ENCODE data around the gene QPCT. TPM values are rescaled to one million over a fixed set of nuclear protein-coding genes. Genes with fewer than 3 reads are reported as not detected.

QPCT gene
- total and polyA plus RNA-seq, 5 donors: 1.7 to 7.3 (median 2.5) TPM

DNA sequence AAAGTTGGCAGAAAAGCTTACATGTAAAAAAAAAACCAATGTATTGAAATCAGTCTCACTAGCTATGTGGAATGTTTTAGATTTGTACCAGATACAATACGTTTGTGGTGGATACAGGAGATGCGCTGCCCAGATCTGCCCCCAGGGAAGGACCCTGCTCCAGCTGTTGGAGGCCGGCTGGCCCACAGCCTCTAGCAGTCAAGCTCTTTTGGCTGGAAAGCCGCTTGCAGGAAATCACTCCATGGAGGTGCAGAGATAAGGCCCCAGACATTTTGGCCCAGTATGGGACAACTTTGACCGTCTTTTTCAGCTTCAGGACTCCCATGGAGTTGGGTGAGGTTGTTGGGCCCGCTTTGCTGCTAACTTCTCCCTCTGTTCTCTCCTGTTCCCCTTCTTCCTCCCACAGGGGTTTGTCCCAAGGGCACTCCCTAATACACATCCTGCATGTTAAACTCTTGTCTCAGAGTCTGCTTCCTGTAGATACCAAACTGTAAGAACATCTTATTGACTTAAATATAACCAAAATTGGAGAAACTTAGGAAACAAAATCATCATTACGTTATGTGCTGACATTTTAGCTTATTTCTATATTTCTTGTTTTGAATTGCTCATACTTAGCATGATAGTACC lies 1.7 kb upstream of the QPCT start:
- Histone ChIP-seq H3K4me3 (ENCODE audit: low read length) (no peak overlapping the region), H3K9me3 (ENCODE audit: control insufficient read depth, low read length) (no peaks in the 10 kb centered on the region), H3K27ac (ENCODE audit: low read length) (no peak overlapping the region), H3K4me1 (ENCODE audit: control insufficient read depth, insufficient read depth, low read length) (no peaks in the 10 kb centered on the region), H3K27me3 (ENCODE audit: control insufficient read depth, insufficient read depth) (no peaks in the 10 kb centered on the region)
- 50% methylated on average over 7 of the region's 7 CpGs for WGBS
- no peak for DNase-seq
- intact Hi-C loops (cut with DNase I): no loop called here
- peak; percentile 47 to 61 for ATAC-seq

DNA sequence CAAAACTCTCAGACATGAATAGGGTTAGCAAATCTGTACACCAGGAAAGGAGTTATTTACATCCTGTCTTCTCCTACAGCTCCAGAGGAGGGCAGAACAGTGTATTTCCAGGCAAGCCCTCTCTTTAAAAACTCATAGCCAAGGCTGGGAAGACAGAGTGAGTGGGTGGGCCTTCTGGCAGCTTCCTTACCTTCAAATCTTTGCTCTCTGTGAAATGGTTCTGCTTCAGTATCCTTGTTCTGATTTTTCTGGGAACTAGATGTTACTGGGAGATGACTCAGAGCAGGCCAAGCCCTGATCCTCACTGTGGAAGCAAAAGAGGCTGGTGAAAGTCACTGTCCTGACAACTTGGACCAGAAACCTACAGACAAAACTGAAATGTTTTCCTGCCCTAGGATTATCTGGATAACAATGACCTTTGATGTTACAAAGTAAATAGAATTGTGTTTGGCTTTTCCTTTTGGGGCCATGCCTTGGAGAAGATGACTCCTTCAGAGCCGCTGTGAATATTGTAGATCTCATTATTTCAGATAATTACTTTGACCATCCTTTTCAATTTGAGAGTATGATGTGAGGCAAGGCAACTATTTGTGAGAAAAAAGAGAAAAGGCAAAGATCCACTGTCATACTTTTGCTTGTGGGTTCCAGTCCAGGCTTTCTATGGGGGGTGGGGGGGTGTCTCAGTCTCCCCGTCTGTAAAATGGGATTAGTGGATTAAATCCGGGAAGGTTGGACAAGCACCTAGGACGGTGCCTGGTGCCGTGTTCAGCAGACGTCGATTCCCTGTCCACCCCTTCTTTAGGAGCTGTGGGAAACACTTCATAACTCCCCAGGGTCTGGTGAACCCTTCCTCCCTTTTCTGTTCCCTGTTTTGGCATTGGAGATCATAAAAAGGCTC lies 644 bp upstream of the QPCT start:
- intact Hi-C loops (cut with DNase I): no loop called here
- Histone ChIP-seq H3K27ac (ENCODE audit: low read length) (peak overlapping the region; percentile 3), H3K4me3 (ENCODE audit: low read length) (peak overlapping the region; percentile 50), H3K9me3 (ENCODE audit: control insufficient read depth, low read length) (no peaks in the 10 kb centered on the region), H3K4me1 (ENCODE audit: control insufficient read depth, insufficient read depth, low read length) (no peaks in the 10 kb centered on the region), H3K27me3 (ENCODE audit: control insufficient read depth, insufficient read depth) (no peaks in the 10 kb centered on the region)
- DNase-seq (peak in 1 of 3 donors; percentile 23), ATAC-seq (peak; percentile 43 to 83)
- WGBS: 62% methylated on average over 7 of the region's 7 CpGs

DNA sequence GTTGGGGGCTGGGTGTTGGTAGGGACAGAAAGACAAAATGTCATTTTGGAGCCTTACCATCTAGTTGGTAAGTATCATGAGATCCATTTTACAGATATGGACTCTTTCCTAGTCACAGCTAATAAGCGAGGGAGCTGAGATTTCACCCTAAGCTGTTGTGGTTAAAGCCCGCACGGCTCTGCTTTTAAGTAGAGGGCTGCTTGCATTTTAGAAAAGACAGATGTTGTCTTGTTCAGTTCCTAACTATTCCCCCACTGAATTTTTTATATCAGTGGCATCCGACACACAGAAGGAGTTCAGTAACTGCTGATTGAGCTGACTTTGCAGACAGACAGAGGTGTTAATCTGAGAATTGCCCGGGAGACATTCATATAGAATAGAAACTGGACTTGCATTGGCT lies 3.7 kb downstream of the QPCT start:
- no peak for DNase-seq

DNA sequence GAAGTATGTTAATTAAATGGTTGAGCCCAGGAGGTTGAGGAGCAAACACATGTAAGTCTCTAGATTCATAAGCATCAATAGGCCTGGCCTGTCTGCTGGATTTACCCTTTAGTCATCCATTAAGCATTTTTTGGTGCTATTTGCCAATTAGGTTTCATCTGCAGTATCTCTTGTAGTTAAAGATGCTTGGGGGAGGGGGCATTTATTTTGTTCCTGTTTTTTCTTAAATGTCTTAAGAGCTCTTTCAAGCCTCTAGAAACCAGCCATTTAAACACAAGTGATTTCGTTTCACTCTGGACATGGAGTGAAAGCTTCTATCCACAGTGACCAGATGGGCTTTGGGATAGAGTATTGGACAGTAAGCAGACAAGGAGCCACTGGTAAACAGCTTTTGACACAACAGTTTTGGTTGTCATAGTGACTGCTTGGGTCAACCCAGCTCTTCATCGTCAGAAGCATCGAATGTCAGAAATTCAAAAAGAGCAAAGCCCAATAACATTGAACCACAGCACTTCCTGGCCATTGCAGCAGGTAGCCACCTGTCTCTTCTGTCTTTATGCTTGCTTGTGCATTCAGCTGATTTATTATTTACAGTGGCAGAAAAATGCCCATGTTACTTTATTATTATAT lies 4.9 kb downstream of the QPCT start:
- no peak overlapping the region for H3K4me3 ChIP-seq (ENCODE audit: low read length)
- H3K4me1 ChIP-seq (ENCODE audit: control insufficient read depth, insufficient read depth, low read length): no peaks in the 10 kb centered on the region
- DNase-seq: no peak
- no peaks in the 10 kb centered on the region for H3K9me3 ChIP-seq (ENCODE audit: control insufficient read depth, low read length)
- no peak overlapping the region for H3K27ac ChIP-seq (ENCODE audit: low read length)
- WGBS: 60% methylated on average over 3 of the region's 3 CpGs
- intact Hi-C loops (cut with DNase I): no loop called here
- no peak for ATAC-seq
- no peaks in the 10 kb centered on the region for H3K27me3 ChIP-seq (ENCODE audit: control insufficient read depth, insufficient read depth)

More for the DNA sequence above, 3.7 kb downstream of the QPCT start:
- ATAC-seq: no peak
- H3K4me3 ChIP-seq (ENCODE audit: low read length): no peak overlapping the region
- no peak overlapping the region for H3K27ac ChIP-seq (ENCODE audit: low read length)
- intact Hi-C loops (cut with DNase I): no loop called here
- no peaks in the 10 kb centered on the region for H3K9me3 ChIP-seq (ENCODE audit: control insufficient read depth, low read length)
- WGBS: 81% methylated on average over 5 of the region's 5 CpGs
- no peaks in the 10 kb centered on the region for H3K4me1 ChIP-seq (ENCODE audit: control insufficient read depth, insufficient read depth, low read length)
- no peaks in the 10 kb centered on the region for H3K27me3 ChIP-seq (ENCODE audit: control insufficient read depth, insufficient read depth)

DNA sequence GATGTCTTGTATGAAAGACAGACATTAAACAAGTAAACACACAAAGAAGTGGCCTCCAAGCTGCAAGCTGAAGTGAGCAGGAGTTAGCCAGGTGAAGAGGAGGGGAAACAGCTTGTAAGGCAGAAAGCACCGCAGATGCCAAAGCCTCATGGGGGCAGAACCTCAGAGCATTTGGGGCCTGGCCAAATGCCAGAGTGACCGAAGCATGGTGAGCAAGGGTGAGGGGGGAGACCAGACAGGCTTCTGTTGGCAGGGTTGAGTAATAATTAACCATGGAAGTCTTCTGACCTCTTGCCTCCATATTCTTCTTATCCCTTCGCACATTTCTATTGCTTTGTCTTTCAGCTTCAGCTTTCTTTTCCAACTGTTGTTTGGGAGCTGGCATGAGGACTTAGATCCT lies 5.6 kb downstream of the QPCT start:
- DNase-seq (no peak), ATAC-seq (no peak)
- H3K4me1 ChIP-seq (ENCODE audit: control insufficient read depth, insufficient read depth, low read length): no peaks in the 10 kb centered on the region
- WGBS: 55% methylated on average over 3 of the region's 3 CpGs
- intact Hi-C loops (cut with DNase I): no loop called here
- H3K9me3 ChIP-seq (ENCODE audit: control insufficient read depth, low read length): no peaks in the 10 kb centered on the region
- H3K27me3 ChIP-seq (ENCODE audit: control insufficient read depth, insufficient read depth): no peaks in the 10 kb centered on the region
- no peak overlapping the region for H3K4me3 ChIP-seq (ENCODE audit: low read length)
- no peak overlapping the region for H3K27ac ChIP-seq (ENCODE audit: low read length)

DNA sequence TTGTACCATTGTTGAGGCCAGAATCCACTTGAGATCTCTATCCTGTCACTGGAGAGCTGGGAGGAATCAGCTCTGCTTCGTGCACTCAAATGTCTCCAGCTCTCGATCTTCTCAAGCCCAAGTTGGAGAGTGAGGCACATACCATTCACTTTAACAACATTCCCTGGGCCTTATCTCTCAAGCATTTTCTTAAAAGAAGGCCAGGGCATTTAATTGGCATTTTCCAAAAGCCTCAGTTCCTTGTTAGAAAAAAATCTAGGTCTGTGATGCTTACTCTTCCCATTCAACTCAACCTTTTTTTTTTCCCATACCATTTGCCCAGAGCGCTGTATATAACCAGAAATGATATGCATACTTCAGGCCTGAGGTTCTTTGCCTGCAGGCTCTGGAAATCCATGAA lies 10.1 kb downstream of the QPCT start:
- Histone ChIP-seq H3K9me3 (ENCODE audit: control insufficient read depth, low read length) (no peaks in the 10 kb centered on the region), H3K27ac (ENCODE audit: low read length) (no peak overlapping the region), H3K4me3 (ENCODE audit: low read length) (no peak overlapping the region), H3K4me1 (ENCODE audit: control insufficient read depth, insufficient read depth, low read length) (no peaks in the 10 kb centered on the region), H3K27me3 (ENCODE audit: control insufficient read depth, insufficient read depth) (no peaks in the 10 kb centered on the region)
- no peak for DNase-seq
- no peak for ATAC-seq
- intact Hi-C loops (cut with DNase I): no loop called here
- WGBS: 90% methylated on average over 3 of the region's 3 CpGs

DNA sequence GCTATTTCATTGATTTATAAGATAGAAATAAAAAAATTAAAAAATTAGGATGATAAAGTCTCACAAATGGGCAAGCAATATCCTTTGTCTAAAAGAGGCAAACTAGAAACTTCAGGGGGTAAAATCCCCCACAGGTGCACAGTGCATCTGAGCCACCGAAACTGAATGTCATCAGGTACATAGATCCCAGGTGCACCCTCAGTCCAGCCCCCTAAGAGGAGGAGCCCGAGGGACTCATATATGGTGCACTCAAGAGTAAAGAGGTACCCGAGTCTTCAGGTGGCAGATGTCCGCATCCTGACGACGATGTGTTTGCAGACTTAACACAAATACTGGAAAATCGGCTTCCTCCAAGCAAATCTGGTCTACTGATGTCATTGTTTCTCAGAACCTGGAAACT lies 11.3 kb downstream of the QPCT start:
- ATAC-seq: no peak
- Histone ChIP-seq H3K9me3 (ENCODE audit: control insufficient read depth, low read length) (no peaks in the 10 kb centered on the region), H3K4me1 (ENCODE audit: control insufficient read depth, insufficient read depth, low read length) (no peaks in the 10 kb centered on the region), H3K27ac (ENCODE audit: low read length) (no peak overlapping the region), H3K4me3 (ENCODE audit: low read length) (no peak overlapping the region), H3K27me3 (ENCODE audit: control insufficient read depth, insufficient read depth) (no peaks in the 10 kb centered on the region)
- DNase-seq: no peak
- intact Hi-C loops (cut with DNase I): no loop called here
- WGBS: 93% methylated on average over 7 of the region's 7 CpGs

DNA sequence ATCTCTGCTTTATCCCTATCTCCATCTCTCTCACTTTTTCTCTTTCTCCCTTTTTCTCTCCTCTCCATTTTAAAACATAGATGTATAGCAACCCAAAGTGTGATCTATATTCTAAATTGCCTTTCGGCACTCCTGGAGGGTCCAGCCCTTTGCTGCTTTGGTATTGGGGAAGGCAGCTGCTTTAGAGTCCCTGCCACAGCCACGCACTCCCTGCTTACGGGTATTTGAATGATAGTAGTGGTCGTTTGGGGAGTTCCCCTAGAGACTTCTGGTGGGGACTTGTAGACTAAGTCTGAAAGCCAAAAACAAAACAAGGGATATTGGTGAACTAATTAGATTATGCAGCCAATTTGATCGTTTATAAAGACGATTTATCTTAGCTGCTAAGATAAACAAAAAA lies 11.9 kb downstream of the QPCT start:
- Histone ChIP-seq H3K4me3 (ENCODE audit: low read length) (no peak overlapping the region), H3K27ac (ENCODE audit: low read length) (no peak overlapping the region), H3K4me1 (ENCODE audit: control insufficient read depth, insufficient read depth, low read length) (no peaks in the 10 kb centered on the region), H3K27me3 (ENCODE audit: control insufficient read depth, insufficient read depth) (no peaks in the 10 kb centered on the region), H3K9me3 (ENCODE audit: control insufficient read depth, low read length) (no peaks in the 10 kb centered on the region)
- DNase-seq (no peak), ATAC-seq (no peak)
- intact Hi-C loops (cut with DNase I): no loop called here
- WGBS: 76% methylated on average over 6 of the region's 6 CpGs

DNA sequence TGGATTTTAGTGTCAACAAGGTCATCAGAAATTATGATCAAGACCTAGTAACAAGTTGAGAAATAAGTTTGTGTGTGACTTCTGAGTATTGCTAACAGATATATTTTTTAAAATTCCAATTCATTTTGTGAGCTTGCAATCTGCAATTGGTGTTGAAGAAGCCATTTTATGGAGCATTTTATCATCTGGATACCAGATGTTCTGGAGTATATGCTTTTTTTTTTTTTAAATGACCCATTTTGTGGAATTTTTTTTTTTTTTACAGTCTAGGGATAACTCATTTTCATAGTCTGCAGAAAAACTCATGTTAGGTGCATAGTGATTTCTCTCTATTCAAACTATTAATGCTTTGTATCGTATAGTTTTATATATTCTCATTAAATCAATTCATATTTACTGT lies 12.6 kb downstream of the QPCT start:
- intact Hi-C loops (cut with DNase I): no loop called here
- Histone ChIP-seq H3K4me1 (ENCODE audit: control insufficient read depth, insufficient read depth, low read length) (no peaks in the 10 kb centered on the region), H3K4me3 (ENCODE audit: low read length) (no peak overlapping the region), H3K27ac (ENCODE audit: low read length) (no peak overlapping the region), H3K27me3 (ENCODE audit: control insufficient read depth, insufficient read depth) (no peaks in the 10 kb centered on the region), H3K9me3 (ENCODE audit: control insufficient read depth, low read length) (no peaks in the 10 kb centered on the region)
- 89% methylated on average over 1 of the region's 1 CpG for WGBS
- ATAC-seq (no peak), DNase-seq (no peak)

DNA sequence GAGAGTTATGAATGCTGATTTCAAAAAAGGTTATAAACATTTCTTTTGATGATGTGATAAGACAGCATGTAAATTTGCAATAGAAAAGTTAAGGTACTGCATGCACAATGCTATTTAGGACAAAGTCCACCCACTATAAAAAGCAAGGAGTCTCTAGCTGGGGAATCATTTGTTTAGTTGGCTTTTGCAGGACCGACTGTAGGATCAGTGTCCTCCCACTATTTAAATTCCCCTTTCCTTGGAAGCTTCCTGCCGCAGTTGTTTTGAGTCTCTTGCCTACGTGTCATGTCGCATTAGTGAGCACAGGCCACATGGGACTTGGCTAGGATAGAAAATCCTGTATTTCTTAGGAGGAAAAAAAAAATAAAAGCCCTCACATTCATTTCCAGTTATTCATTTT lies 13.1 kb downstream of the QPCT start:
- no peaks in the 10 kb centered on the region for H3K4me1 ChIP-seq (ENCODE audit: control insufficient read depth, insufficient read depth, low read length)
- ATAC-seq (no peak), DNase-seq (no peak)
- H3K9me3 ChIP-seq (ENCODE audit: control insufficient read depth, low read length): no peaks in the 10 kb centered on the region
- no peak overlapping the region for H3K27ac ChIP-seq (ENCODE audit: low read length)
- H3K27me3 ChIP-seq (ENCODE audit: control insufficient read depth, insufficient read depth): no peaks in the 10 kb centered on the region
- intact Hi-C loops (cut with DNase I): no loop called here
- H3K4me3 ChIP-seq (ENCODE audit: low read length): no peak overlapping the region
- 52% methylated on average over 4 of the region's 4 CpGs for WGBS

DNA sequence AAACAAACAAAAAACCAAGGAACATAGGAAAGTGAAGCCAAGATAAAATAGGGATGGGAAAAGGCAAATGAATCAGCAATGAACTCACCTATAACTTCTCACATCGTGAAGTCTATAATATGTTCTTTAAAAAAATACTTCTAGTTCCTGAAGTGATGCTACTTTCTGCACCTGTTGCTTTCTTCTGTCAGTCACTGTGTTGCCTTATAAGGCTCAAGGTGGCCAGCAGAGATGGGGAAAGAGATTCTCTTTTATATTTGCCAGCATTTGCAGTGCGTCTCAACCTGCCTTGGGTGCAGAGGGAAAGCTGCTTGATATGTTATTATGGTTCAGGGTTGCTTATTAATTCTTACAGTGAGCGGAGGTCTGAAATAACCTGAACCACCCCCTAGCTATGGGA lies 14.0 kb downstream of the QPCT start:
- no peak for DNase-seq
- Histone ChIP-seq H3K27me3 (ENCODE audit: control insufficient read depth, insufficient read depth) (no peaks in the 10 kb centered on the region), H3K27ac (ENCODE audit: low read length) (no peak overlapping the region), H3K4me1 (ENCODE audit: control insufficient read depth, insufficient read depth, low read length) (no peaks in the 10 kb centered on the region), H3K9me3 (ENCODE audit: control insufficient read depth, low read length) (no peaks in the 10 kb centered on the region), H3K4me3 (ENCODE audit: low read length) (no peak overlapping the region)
- ATAC-seq: no peak
- 97% methylated on average over 3 of the region's 3 CpGs for WGBS
- intact Hi-C loops (cut with DNase I): no loop called here

All from right cardiac atrium (tissue), 5 donors.